GM19238 (cell line): Measurements from ENCODE around the gene PEX13.

Experiments used
- DNase-seq: peaks from one replicate; pipeline ENCODE4 v3.0.0; 2011; ENCODE audit warnings: low spot score; ENCODE audit not compliant: insufficient read length

The PEX13 gene

DNA sequence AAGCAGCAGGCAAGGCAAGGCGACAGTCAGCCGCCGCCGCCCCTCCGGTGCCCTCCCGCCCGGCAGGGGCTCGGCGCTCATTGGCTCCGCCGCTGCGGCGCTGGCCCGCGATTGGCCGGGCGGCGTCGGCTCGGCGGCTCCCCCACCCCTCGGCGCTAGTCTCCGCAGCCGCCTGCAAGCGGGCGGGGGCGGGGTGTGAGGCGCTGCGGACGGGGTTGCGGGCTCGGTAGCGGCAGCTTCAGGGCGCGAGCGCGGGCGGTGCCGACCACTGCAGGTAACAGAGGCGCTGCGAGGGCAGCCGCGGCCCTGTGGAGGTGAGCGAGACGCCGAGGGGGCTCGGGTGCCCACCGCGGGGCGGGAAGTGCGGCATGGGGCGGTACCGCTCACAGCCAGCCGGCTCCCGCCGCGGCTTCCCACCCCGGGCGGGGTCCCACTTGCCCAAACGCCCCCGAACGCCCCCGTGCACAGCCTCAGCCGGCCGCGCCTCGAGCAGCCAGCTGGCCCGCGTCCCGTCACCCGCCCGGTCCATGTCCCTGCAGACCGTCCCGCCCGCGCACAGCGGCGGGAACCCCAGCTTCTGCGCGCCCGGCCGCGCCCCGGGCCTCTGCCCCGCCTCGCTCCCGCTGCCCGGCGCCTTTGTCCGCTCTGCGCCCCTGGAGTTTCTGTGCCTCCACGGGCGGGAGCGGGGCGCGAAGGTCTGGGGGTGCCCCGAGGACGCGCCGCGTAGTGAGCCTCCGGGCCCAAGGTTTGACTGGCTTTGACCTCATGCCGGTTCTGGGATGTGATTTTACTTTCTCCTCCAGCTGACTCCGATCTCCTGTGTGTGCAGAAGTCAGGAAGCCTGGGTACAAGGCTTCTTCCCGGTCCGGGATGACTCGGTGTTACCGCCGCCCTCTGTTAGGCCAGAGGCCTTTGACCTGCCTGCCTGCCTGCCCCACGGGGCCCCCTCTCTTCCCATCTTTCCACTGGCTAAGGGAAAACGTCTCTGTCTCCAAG, 48.5 kb downstream of the PEX13 start, which contains the start of gene SANBR:
SANBR (plus strand) TSS at position 158 of the 996 bp plus-strand sequence. CDS start 4,480 bp downstream, outside the sequence.
- peak; percentile 88 for DNase-seq

GRCh38 chr2:61074100-61074499, 56.6 kb downstream of the PEX13 start:
- DNase-seq, result no peak

- DNase-seq, result no peak
Measured at GRCh38 chr2:61085883-61086282, 68.4 kb downstream of the PEX13 start.

GRCh38 chr2:61089797-61090196, 72.3 kb downstream of the PEX13 start:
- DNase-seq, result no peak

- no peak for DNase-seq
Measured at GRCh38 chr2:61090386-61090921, 72.9 kb downstream of the PEX13 start.

DNA sequence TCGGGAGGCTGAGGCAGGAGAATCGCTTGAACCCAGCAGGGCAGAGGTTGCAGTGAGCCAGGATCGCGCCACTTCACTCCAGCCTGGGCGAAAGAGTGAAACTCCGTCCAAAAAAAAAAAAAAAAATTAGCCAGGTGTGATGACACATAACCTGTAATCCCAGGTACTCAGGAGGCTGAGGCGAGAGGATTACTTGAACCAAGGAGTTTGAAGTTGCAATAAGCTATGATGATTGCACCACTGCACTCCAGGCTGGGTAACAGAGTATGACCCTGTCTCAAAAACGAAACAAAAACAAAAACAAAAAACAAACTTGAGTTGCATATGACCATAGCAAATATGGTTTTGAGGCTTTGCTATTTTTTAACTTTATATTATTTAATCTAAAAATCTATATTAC, 74.0 kb downstream of the PEX13 start:
- no peak for DNase-seq

DNA sequence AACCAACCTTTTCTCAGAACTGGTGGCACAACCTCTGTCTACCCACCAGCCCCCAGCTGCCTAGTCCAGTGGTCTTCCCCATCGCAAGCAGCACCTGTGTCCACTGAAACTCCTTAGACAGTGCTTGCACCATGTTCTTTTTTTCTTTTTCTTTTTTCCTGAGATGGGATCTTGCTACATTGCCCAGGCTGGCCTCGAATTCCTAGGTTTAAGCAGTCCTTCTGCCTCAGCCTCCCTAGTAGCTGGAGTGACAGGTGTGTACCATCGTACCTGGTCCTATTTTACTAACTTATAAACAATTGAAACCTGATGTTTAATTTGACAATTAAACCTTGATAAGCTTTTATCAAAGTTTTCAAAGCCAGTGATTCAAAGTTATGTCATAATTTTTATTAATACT, 78.9 kb downstream of the PEX13 start:
- no peak for DNase-seq

DNA sequence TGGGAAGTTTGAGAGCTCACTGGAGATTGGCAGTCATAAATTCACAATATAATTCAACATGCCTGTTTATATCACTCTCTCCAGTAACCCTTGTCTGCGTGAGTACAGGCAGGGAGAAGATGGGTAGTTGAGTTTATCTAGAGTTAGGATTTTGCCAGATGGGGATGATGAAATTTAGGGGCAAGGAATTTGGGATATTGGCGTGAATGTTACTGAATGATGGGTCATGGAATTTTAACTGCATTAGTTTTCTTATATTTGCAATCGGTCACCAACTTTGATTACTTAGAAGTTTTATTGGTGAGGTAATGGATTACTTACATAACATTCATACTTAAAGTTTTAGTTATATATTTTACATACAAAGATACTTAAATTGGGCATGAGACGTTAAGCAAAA, 83.3 kb downstream of the PEX13 start:
- DNase-seq, result no peak
